GM21786 (cell line): ENCODE measurements around the gene OTX2.

ENCODE experiments used
- ATAC-seq: cut with Tn5 transposase; IDR thresholded peaks from one replicate; pipeline ENCODE4 v1.9.1; 2021; ENCODE audit not compliant: unreplicated experiment

OTX2 gene

DNA sequence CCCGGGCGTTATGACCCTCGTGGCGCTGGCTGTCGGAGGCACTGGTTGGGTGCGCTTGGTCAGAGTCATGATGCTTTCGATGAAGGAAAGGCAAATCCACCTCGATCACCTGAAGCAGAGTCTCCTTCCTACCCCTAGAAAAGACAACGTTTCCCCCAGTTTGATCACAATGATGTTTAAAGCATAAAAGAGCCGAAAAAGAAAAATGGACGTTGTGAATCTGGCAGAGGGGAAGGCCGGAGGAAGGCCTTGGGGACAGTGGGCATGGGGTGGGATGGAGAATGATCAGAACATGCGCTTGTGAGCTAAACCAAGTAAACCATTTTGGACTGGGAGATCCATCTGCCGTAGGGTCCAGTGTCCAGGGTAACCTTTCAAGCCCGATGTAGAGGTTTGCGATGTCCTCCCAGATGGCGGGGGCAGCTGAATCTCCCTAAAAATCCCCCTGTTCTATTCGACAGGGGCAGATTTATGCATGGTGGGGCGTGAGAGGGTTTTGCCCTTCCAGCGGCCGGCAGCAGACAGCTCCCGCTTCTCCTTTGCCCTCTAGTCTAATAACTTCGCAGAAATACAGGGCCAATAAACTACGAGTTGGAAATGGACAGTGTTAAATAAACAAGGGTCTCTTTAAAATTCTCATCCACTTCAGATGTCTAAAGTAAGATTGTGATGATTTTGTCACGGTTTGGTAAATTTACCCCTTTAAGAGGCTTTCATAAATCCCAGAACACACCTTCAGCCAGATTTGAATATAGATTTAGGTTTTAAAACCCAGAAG, 2.3 kb upstream of the OTX2 start:
- ATAC-seq: no peak

DNA sequence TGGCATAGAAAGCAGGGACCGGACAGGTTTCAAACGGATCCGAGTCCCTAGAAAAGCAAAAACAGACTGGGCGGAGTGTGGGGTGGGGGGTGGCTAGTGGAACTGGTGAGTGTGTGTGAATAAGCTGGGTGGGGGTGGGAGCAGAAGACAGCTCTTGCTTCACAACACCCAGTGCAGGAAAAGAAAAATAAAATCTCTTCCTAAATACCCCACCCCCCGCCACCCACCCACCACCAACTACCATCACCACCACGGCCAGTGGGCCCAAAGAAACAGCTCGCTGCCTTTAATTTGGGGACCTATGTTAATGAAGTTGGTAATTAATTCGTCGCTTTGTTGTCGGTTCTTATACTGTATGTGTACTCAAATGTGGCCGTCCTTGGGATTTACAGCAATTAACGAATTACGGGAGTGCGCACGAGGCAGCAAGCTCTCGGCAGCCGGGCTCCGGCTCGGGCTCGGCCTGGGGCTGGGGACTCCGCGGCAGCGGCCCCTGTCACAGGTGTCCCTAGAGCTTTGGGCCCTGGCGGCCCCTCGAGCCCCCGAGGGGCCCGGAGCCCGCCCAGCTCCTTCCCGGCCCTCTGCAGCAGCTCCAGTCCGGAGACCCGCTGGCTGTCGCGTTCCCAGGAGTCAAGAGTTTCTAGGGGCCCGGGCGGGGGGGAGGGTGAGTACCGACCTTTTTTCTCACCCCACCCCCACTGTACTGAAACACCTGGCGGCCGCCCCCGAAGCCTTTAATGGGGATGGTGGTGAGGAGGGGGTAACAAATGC, 1.5 kb upstream of the OTX2 start:
- ATAC-seq: no peak

DNA sequence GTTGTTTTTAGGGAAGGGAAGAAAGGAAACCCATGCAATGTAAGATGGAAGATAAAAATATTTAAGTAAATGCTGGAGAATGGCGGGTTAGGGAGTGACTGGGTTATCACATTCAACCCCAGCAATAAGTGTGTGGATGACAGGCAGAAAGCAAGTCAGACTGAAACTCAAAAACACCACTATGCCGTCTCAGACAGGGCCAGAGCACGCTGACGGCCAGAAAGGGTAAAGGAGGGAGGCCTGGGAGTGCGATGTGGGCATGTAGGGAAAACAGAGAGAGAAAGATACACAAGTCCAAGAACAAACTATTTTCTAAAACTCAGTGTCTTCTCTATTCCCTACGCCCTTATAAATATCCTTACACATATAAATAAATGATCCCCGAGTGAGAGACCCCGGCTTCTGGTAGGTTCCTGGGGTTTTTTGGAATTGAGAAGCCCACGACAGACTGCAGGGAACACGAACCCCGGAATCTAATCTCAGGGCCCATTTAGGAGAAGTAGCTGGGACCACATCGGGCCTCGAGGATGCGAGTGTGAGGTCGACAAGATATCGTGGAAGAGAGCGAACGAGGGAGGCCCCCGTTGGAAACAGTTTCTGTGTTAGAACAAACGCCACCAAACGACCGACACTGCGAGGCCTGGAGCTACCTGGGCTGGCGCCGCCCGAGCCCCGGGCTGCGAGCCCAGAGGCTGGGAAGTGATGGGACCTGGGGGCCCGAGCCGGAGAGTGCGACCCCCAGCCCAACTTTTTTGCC, 735 bp upstream of the OTX2 start:
- ATAC-seq: no peak

GRCh38 chr14:56809270-56810146, 771 bp downstream of the OTX2 start:
- no peak for ATAC-seq

DNA sequence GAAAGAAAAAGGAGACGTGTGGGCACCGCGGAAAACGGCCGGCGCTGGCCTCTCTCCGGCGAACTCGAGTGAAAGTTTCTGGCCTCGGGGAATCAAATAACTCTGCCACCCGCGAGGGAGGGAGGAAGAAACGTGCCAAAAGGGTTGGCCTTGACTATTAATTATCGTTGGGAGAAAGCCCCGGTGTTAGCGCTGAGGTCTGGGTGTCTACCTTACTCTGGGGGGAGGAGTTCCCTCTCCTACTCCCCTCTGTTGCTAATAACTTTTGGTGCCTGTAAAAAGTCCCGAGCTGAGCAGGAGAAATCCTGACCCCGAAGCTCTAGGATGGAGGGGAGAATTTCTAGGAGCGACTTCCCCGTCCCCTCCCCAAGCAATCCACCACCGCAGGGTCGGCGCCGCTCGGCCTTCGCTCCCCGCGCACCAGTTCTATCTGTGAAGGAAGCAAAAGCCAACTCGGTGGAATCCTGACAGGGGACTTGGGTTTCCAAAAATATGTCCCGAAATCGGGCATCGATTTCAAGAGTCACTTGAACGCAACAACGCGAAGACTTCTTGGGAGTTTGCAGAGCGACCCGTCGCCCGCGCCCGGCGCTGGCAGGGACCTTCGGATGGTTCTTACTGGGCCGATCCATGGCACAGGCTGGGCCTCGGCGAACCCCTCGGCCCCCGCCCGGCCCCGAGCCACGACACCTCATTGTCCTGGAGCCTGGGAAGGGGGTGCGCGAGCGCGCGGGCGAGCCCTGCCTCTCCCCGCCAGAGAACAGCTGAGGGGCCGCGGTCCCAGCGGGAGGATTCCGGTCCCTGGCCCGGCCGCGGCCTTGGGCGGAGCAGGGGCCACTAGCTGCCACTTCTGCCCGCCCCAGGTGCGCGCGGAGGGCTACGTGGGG, 1.7 kb downstream of the OTX2 start:
- no peak for ATAC-seq

DNA sequence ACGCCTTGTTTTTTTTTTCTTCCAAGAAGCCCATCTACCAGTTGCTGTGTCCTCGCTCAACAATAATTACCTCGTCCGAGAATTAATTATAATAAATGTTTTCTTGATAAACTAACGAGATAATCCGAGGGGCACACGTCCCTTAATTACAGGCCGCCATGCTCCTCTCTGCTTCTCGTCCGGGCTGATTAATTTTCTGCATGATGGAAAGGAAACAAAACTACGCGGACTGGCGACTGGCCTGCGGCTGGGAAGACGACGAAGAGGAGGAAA, 2.2 kb downstream of the OTX2 start:
- ATAC-seq: no peak

GRCh38 chr14:56807386-56808109, 2.7 kb downstream of the OTX2 start:
- ATAC-seq: no peak

DNA sequence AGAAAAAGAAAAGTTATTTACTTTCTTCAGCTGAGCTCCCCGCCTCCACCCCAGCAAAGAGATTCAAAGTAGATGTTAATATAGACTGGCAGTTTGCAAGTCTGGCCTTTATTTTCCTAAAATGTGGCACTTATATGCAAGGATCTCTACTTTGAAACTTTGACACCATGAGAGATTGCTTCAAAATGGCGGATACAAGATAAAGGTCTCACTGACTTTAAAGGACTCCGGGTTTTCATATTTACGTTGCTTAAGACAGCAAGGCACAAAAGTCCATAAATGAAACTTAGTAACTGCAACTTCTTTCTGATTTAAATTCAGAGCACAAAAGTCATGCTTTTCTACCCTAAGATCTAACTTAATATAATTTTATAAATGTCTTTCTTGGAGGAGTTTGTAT, 3.5 kb downstream of the OTX2 start:
- no peak for ATAC-seq

- ATAC-seq: no peak
Measured at GRCh38 chr14:56805992-56806727, 4.1 kb downstream of the OTX2 start.

DNA sequence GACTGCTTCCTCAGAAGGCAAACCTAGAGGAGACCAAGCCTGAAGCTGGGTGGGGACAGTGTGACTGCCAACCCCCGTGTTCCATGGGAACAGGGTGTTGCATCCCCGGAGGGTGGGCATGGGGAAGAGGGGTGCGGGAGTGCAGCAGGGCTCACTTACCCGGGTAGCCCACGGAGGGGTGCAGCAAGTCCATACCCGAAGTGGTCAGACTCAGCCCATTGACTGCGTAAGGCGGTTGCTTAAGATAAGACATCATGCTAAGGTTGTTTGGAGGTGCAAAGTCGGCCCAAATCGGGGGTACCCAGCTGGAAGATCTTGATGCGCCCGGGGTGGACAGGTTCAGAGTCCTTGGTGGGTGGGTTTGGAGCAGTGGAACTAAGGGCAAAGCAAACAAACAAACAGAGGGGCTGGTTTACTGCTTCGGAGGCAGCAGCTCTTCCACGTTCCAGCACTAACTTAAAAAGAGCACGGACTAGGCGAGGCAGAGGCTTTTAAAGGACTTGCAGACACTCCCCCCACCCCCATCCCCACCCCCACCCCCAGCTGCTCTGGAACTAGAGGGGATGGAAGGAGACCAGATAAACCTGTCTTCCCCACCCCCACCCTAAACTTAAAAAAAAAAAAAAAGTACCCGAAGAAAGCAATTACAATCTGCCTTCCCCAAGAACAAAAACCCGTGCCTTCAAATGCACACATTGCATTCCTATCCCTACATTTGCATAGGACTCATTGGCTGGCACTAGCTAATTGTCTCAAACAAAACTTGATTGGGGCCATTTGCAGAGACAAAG, 4.9 kb downstream of the OTX2 start:
- ATAC-seq: no peak

DNA sequence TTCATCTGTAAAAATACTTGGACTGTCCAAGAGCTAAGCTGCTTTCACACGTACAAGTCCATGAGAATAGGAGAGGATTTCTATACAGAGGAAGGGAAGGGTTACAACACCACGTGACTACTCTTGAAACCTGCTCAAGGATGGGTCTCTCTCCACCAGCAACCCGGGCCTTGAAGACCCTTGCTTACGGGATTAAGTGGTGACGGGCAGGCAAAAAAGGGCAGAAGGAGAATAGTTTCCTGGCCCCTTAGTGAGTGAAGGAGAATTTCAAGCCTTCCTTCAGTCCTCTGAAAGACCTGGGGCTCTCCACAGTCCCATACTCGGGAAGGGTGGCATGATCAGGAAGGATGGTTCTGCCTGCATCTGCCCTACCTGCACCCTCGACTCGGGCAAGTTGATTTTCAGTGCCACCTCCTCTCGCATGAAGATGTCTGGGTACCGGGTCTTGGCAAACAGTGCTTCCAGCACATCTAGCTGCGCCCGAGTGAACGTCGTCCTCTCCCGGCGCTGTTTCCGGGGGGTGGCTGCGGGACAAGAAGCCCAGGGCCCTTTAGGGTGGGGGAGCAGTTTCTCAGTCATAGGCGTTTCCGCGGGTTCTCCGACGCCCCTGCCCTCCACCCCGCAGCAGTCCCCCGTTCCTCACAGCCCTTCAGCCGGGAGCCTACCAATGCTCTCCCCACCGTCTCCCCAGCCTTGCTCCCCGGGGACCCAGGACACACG, 6.3 kb downstream of the OTX2 start:
- ATAC-seq: no peak

DNA sequence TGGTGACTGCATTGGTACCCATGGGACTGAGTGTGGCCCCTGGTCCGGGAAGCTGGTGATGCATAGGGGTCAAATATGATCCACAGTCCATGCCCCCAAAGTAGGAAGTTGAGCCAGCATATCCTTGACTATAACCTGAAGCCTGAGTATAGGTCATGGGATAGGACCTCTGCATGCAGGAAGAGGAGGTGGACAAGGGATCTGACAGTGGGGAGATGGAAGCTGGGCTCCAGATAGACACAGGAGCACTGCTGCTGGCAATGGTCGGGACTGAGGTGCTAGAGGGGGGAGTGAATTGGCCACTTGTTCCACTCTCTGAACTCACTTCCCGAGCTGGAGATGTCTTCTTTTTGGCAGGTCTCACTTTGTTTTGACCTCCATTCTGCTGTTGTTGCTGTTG, 8.4 kb downstream of the OTX2 start:
- no peak for ATAC-seq

- ATAC-seq: no peak
Measured at GRCh38 chr14:56799343-56799645, 11.0 kb downstream of the OTX2 start.

DNA sequence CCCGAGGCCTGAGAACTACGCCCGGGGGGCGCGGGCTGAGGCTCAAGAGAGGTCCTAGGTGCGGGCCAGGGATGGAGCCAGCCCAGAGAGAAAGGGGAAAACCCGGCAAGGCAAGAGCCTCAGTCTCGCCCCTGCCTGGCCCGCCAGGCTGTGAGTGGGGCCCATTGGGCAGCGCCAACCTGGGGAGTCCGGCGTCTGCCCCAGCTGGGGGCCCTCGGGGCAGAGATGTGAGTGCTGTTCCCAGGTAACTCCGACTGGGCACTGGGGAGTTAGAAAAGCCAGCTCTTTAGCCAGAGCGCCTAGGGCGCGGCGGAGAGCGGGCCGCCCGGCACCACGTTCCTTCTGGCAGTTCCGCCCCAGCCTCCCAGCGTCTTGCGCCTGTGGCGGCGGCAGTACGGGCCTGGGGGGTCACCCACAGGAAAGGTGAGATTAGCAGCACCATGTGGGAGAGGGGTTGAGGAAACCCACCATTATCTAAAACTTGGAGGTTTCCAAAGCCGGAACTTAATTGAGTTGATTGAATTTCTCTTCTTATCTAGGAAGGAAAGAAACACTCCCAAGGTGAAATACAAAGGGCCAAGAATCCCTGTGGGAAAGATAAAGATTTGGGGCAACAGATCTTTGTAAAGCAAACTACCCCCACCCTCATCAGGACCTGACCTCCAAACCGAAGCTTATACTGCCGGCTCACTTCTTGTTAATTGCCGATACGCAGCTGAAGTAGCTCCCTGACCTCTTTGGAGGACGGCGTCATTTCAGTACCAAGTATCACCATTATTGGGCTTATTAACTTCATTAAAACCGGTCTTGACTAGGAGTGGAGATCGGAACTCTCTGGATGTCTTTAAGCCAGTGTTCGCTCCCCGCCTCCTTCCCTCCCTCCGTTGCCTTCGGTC, 11.6 kb downstream of the OTX2 start:
- no peak for ATAC-seq

- ATAC-seq: no peak
Measured at GRCh38 chr14:56797569-56798446, 12.5 kb downstream of the OTX2 start.
